Erythroblast (primary cell): ENCODE measurements around the gene NEGR1.

ENCODE experiments used
- DNase-seq, 2 experiments: peaks; one replicate each; lab custom pipeline; 2025; lab: John Stamatoyannopoulos, UW
- GATA1 ChIP-seq: IDR thresholded peaks from 2 replicates; pipeline ENCODE4 v1.6.1; 2011; ENCODE audit warnings: low read depth, mild to moderate bottlenecking, control low read depth, low read length, moderate library complexity
- POLR2A ChIP-seq: IDR thresholded peaks from 2 replicates; pipeline ENCODE4 v1.6.1; 2011; ENCODE audit warnings: mild to moderate bottlenecking, low read length

NEGR1 gene

GRCh38 chr1:71850515-71850914, 431.8 kb downstream of the NEGR1 start:
- no peak for TF ChIP-seq POLR2A
- TF ChIP-seq GATA1: no peak
- no peak for DNase-seq

- DNase-seq: no peak
- no peak for TF ChIP-seq POLR2A
- TF ChIP-seq GATA1: no peak
These were observed 439.3 kb downstream of the NEGR1 start for GRCh38 chr1:71843012-71843411.

- no peak for DNase-seq
- TF ChIP-seq GATA1: no peak
These were observed 442.5 kb downstream of the NEGR1 start for GRCh38 chr1:71839876-71840275.

- TF ChIP-seq POLR2A (no peak), GATA1 (no peak)
- DNase-seq: no peak
These were observed 445.4 kb downstream of the NEGR1 start for GRCh38 chr1:71836904-71837303.

GRCh38 chr1:71835442-71835813, 446.9 kb downstream of the NEGR1 start:
- DNase-seq: no peak
- TF ChIP-seq POLR2A (no peak), GATA1 (no peak)

- TF ChIP-seq POLR2A (no peak), GATA1 (no peak)
- peak; percentile 71 to 77 for DNase-seq
These were observed 447.5 kb downstream of the NEGR1 start for GRCh38 chr1:71834601-71835441.

GRCh38 chr1:71831646-71832045, 450.7 kb downstream of the NEGR1 start:
- DNase-seq: no peak
- no peak for TF ChIP-seq POLR2A
- no peak for TF ChIP-seq GATA1

GRCh38 chr1:71829346-71829745, 453.0 kb downstream of the NEGR1 start:
- TF ChIP-seq GATA1: no peak
- TF ChIP-seq POLR2A: no peak
- no peak for DNase-seq

- TF ChIP-seq POLR2A (no peak), GATA1 (no peak)
- no peak for DNase-seq
These were observed 453.8 kb downstream of the NEGR1 start for GRCh38 chr1:71828431-71829012.

- TF ChIP-seq GATA1 (no peak), POLR2A (no peak)
- DNase-seq: no peak
These were observed 458.5 kb downstream of the NEGR1 start for GRCh38 chr1:71823708-71824305.

GRCh38 chr1:71817028-71817427, 465.3 kb downstream of the NEGR1 start:
- DNase-seq: no peak
- no peak for TF ChIP-seq POLR2A
- no peak for TF ChIP-seq GATA1

- DNase-seq: no peak
- no peak for TF ChIP-seq GATA1
These were observed 473.3 kb downstream of the NEGR1 start for GRCh38 chr1:71809085-71809484.

- TF ChIP-seq POLR2A (no peak), GATA1 (no peak)
These were observed 478.2 kb downstream of the NEGR1 start for GRCh38 chr1:71804140-71804539.

GRCh38 chr1:71796006-71796405, 486.3 kb downstream of the NEGR1 start:
- DNase-seq: no peak
- TF ChIP-seq GATA1 (no peak), POLR2A (no peak)

More at GRCh38 chr1:71804140-71804539, 478.2 kb downstream of the NEGR1 start:
- DNase-seq: no peak
